A549 (cell line): ENCODE data around the gene PILRA. TPM values are rescaled to one million over a fixed set of nuclear protein-coding genes. Genes with fewer than 3 reads are reported as not detected.

Source experiments
- ATAC-seq, 2 experiments: fragments of 200-7000 bp in 1 of 2; fragments of >200 bp in 1 of 2; cut with Nextera tagmentation in 1 of 2; cut with Tn5 transposase in 1 of 2; 3 replicates each; pipeline versions ENCODE4 v1.8.0 to v1.9.1; 2018 to 2020; ENCODE audit warnings: mild to moderate bottlenecking in 1 of 2, moderate library complexity in 1 of 2
- CTCF ChIA-PET: fragments of 300-600 bp; sonication (Branson Sonifier 250); formaldehyde crosslinking; extraction: SDS; loops from one replicate; lab custom pipeline; 2021; ENCODE audit warnings: antibody characterized with exemption, inconsistent platforms; lab: Yijun Ruan, JAX
- POLR2A ChIA-PET: fragments of 350-600 bp; formaldehyde crosslinking; extraction: SDS; loops from one replicate; lab custom pipeline; 2021; ENCODE audit warnings: antibody characterized with exemption, inconsistent platforms; lab: Yijun Ruan, JAX
- DNase-seq, 2 experiments: peaks; one replicate each; pipeline versions ENCODE4 v3.0.0 to v3.0.0-alpha.2; 2011 to 2016; ENCODE audit warnings: low read depth in 1 of 2, low spot score in 1 of 2
- FAIRE-seq: peaks from 2 replicates; lab custom pipeline; 2011; peaks lifted over from hg19 to GRCh38; lab: Jason Lieb, UNC
- H3K27ac ChIP-seq, 2 experiments: fragments of >200 bp; sonication (Bioruptor Twin); formaldehyde crosslinking; 3 replicates each; pipeline ENCODE4 v1.5.1; 2016 to 2017
- H3K4me1 ChIP-seq: fragments of >200 bp; sonication (Bioruptor Twin); formaldehyde crosslinking; 3 replicates; pipeline ENCODE4 v1.6.1; 2016
- H3K4me2 ChIP-seq: fragments of >200 bp; sonication (Bioruptor Twin); formaldehyde crosslinking; 3 replicates; pipeline ENCODE4 v1.6.1; 2016
- H3K4me3 ChIP-seq: fragments of >200 bp; sonication (Bioruptor Twin); formaldehyde crosslinking; 3 replicates; pipeline ENCODE4 v1.5.1; 2016
- H3K9me3 ChIP-seq: fragments of >200 bp; sonication (Bioruptor Twin); formaldehyde crosslinking; 3 replicates; pipeline ENCODE4 v1.6.1; 2016
- BHLHE40 ChIP-seq: IDR thresholded peaks from 2 replicates; pipeline ENCODE4 v1.6.1; 2012; ENCODE audit warnings: low read depth, low read length, inconsistent platforms
- EHF ChIP-seq: fragments of 250-450 bp; sonication (Bioruptor Pico); IDR thresholded peaks from 2 replicates; pipeline ENCODE4 v1.5.0; 2020; ENCODE audit warnings: mild to moderate bottlenecking
- EHMT2 ChIP-seq: fragments of 200-600 bp; sonication (generic); IDR thresholded peaks from 2 replicates; pipeline ENCODE4 v1.6.1; 2016; ENCODE audit warnings: antibody characterized with exemption, low read depth, mild to moderate bottlenecking, moderate library complexity
- FOSB ChIP-seq: fragments of 250-450 bp; sonication (Bioruptor Pico); IDR thresholded peaks from 2 replicates; pipeline ENCODE4 v1.5.0; 2020; ENCODE audit warnings: mild to moderate bottlenecking, moderate library complexity
- FOSL2 ChIP-seq, 2 experiments: fragments of 450-650 bp in 1 of 2; fragments of >200 bp in 1 of 2; sonication (Bioruptor Twin) in 1 of 2; formaldehyde crosslinking; IDR thresholded peaks; 2 replicates each; pipeline versions ENCODE4 v1.5.0 to v1.6.1; 2016 to 2020; ENCODE audit warnings: mild to moderate bottlenecking in 1 of 2, moderate library complexity in 1 of 2
- GATA3 ChIP-seq: IDR thresholded peaks from 2 replicates; pipeline ENCODE4 v1.6.1; 2012; ENCODE audit warnings: borderline replicate concordance
- HEYL ChIP-seq: fragments of 250-450 bp; sonication (Bioruptor Pico); IDR thresholded peaks from 2 replicates; pipeline ENCODE4 v1.8.0; 2021; ENCODE audit warnings: mild to moderate bottlenecking, moderate library complexity
- HOXA7 ChIP-seq: fragments of 250-450 bp; sonication (Bioruptor Pico); IDR thresholded peaks from 2 replicates; pipeline ENCODE4 v1.5.0; 2020; ENCODE audit warnings: mild to moderate bottlenecking, moderate library complexity
- HOXB5 ChIP-seq: fragments of 250-450 bp; sonication (Bioruptor Pico); IDR thresholded peaks from 2 replicates; pipeline ENCODE4 v1.5.0; 2020; ENCODE audit warnings: mild to moderate bottlenecking, moderate library complexity
- JUN ChIP-seq, 2 experiments: fragments of >200 bp; sonication (Bioruptor Twin); formaldehyde crosslinking; IDR thresholded peaks; 2 replicates in 1 of 2; 3 replicates in 1 of 2; pipeline ENCODE4 v1.6.1; 2016 to 2017
- MAFK ChIP-seq: fragments of 450-650 bp; IDR thresholded peaks from 2 replicates; pipeline ENCODE4 v1.6.1; 2014; ENCODE audit not compliant: partially characterized antibody
- MAZ ChIP-seq: fragments of 150-350 bp; IDR thresholded peaks from 2 replicates; pipeline ENCODE4 v1.6.1; 2014; ENCODE audit warnings: antibody characterized with exemption, low read depth, low read length, borderline replicate concordance
- MYC ChIP-seq: IDR thresholded peaks from 2 replicates; pipeline ENCODE4 v1.6.1; 2012; ENCODE audit warnings: mild to moderate bottlenecking, inconsistent platforms, low read length, improper control_type of control experiment, borderline replicate concordance
- PHF8 ChIP-seq: fragments of 200-600 bp; sonication (generic); IDR thresholded peaks from 2 replicates; pipeline ENCODE4 v1.6.1; 2016; ENCODE audit warnings: low read depth, mild to moderate bottlenecking, antibody characterized with exemption, moderate library complexity, borderline replicate concordance
- POLR2A ChIP-seq: IDR thresholded peaks from 2 replicates; pipeline ENCODE4 v1.6.1; 2012; ENCODE audit warnings: mild to moderate bottlenecking, low read length
- RARB ChIP-seq: fragments of 250-450 bp; sonication (Bioruptor Pico); IDR thresholded peaks from 2 replicates; pipeline ENCODE4 v1.8.0; 2021; ENCODE audit warnings: mild to moderate bottlenecking, moderate library complexity
- RFX5 ChIP-seq: fragments of 450-650 bp; IDR thresholded peaks from 2 replicates; pipeline ENCODE4 v1.7.1; 2014; ENCODE audit warnings: antibody characterized with exemption, mild to moderate bottlenecking, moderate library complexity
- RNF2 ChIP-seq: fragments of 200-600 bp; sonication (generic); IDR thresholded peaks from 2 replicates; pipeline ENCODE4 v1.6.1; 2016; ENCODE audit warnings: low read depth, mild to moderate bottlenecking, antibody characterized with exemption, moderate library complexity, borderline replicate concordance
- ZC3H11A ChIP-seq: fragments of 450-650 bp; IDR thresholded peaks from 2 replicates; pipeline ENCODE4 v1.6.1; 2014; ENCODE audit warnings: antibody characterized with exemption, mild to moderate bottlenecking
- WGBS: methylation state at CpG from one replicate; pipeline ENCODE4 v1.1.6; 2017; ENCODE audit errors: missing lambda C conversion rate; 5-methylcytosine and 5-hydroxymethylcytosine counted together
- polyA plus RNA-seq, 4 experiments: library from polyadenylated mRNA; depleted of rRNA in 3 of 4; stranded (reverse); fragments of >200 nt; fragmentation: RNase III in 1 of 4; extraction: RNeasy Plus Mini Kit Qiagen cat#74134 plus additional on column Dnase treatment in 1 of 4; gene quantifications; 2 replicates in 3 of 4; 3 replicates in 1 of 4; pipeline ENCODE4 v1.2.3, GENCODE V29; 2011 to 2017
- TF ChIP-seq, protein P1 (sequence below): fragments of 450-650 bp; IDR thresholded peaks from 2 replicates; pipeline ENCODE4 v1.6.1; 2014; ENCODE audit warnings: antibody characterized with exemption
- TF ChIP-seq, protein P2 (sequence below): fragments of >200 bp; sonication (Bioruptor Twin); formaldehyde crosslinking; IDR thresholded peaks from 3 replicates; pipeline ENCODE4 v1.6.1; 2016
- TF ChIP-seq, protein P3 (sequence below): IDR thresholded peaks from 2 replicates; pipeline ENCODE4 v1.6.1; 2012
- TF ChIP-seq, protein P4 (sequence below): IDR thresholded peaks from 2 replicates; pipeline ENCODE4 v1.6.1; 2012; ENCODE audit warnings: low read depth, borderline replicate concordance
- TF ChIP-seq, protein P5 (sequence below): fragments of >200 bp; sonication (Bioruptor Twin); formaldehyde crosslinking; IDR thresholded peaks from 3 replicates; pipeline ENCODE4 v1.5.1; 2016

Gene PILRA
- polyA plus RNA-seq, 2 of the 4 experiments (the other 2 are of a cell fraction), result 3.3 to 3.4 TPM

DNA sequence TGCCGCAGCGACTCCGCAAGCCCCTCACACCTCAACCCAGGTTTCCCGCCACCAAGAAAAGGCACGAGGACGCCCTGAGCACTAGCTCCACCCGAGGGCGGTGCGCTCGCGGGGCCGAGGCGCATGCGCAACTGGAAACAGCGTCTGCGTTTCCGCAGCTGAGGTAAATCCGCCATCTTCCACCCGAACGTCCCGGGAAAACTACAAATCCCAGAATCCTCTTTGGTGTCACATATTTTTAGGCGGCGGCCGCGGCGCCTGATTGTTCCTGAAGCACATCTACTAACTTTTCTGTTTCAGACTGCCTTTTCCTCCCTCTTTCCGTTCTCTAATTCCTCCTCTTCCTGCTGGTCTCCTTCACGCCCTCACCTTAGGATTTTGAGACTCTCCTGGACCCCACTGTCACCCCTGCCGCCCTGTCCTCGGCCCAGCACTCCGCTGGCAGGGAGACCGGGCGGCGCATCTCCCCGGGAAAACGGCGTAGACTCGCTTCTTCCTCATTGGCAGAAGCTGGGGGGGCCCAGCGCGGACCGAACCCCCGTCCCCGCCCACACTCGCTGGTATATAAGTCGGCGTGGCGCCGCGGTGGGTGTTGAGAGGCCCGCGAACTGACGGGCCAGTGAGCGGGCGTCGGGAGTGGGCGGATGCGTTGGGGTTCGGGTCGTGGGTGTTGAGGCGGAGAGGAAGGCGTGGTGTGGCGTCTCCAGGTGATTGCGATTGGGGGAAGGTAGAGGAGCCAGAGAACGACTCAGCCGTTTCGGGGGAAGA lies 55.1 kb downstream of the PILRA start, which contains the start of gene ZCWPW1 (continued):
- TF ChIP-seq, protein P1, sequence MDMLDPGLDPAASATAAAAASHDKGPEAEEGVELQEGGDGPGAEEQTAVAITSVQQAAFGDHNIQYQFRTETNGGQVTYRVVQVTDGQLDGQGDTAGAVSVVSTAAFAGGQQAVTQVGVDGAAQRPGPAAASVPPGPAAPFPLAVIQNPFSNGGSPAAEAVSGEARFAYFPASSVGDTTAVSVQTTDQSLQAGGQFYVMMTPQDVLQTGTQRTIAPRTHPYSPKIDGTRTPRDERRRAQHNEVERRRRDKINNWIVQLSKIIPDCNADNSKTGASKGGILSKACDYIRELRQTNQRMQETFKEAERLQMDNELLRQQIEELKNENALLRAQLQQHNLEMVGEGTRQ, result 0 out of 2 replicates have a peak, but pooled peaks have one; percentile 40
- TF ChIP-seq HEYL, result no peak
- TF ChIP-seq HOXB5, result peak; percentile 92
- TF ChIP-seq, protein P2, sequence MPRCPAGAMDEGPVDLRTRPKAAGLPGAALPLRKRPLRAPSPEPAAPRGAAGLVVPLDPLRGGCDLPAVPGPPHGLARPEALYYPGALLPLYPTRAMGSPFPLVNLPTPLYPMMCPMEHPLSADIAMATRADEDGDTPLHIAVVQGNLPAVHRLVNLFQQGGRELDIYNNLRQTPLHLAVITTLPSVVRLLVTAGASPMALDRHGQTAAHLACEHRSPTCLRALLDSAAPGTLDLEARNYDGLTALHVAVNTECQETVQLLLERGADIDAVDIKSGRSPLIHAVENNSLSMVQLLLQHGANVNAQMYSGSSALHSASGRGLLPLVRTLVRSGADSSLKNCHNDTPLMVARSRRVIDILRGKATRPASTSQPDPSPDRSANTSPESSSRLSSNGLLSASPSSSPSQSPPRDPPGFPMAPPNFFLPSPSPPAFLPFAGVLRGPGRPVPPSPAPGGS, result peak; percentile 99
- TF ChIP-seq EHF (CRISPR knock-in tag), result peak; percentile 79; the same call in 1 of the 2 replicates
- TF ChIP-seq, protein P3, sequence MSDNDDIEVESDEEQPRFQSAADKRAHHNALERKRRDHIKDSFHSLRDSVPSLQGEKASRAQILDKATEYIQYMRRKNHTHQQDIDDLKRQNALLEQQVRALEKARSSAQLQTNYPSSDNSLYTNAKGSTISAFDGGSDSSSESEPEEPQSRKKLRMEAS, result peak; percentile 100

DNA sequence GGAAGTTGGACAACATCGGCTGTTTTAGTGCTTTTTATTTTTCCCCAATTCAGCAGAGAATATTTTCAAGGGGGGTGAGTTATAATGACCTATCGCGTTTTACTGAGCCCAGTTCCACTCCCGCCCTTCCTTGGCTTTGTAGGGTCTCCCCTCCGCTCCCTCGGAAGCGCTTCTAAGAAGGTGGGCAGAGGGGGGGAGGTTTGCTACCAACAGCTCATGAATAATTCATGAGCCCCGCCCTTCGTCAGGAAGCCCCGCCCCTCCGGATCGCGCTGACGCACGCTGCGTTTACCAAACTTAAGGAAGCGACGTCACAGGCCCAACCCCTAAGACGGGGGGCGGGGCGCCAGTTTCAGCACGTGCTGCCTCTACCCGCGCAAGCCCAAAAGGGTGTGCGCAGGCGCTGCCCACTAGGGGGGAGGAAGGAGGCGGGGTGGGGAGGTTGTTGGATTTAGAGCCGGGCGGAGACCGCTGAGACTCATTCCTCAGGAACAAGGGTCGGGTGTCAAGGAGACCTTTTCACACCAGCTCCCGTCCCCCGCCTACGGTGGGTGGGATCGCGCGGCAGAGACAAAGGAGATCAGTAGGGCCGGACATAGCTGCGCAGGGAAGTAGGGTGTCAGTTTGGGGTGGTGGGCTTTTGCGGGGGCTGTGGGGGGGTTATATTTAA lies 55.8 kb downstream of the PILRA start:
- H3K4me2 ChIP-seq, result peak overlapping the region; percentile 88
- ChIA-PET POLR2A (interaction anchor here (0.5 to 2.8 kb wide), 48 partner anchors 8 to 1538 kb away, joined by 3 to 23 read pairs (median 6); partner anchors contain the start of genes AGFG2, BUD31, COPS6 and FBXO24), CTCF (interaction anchor here (1.0 to 1.8 kb wide), 5 partner anchors 11 to 54 kb away, joined by 3 to 7 read pairs (median 3); no protein-coding TSS in a partner anchor)
- H3K27ac ChIP-seq, result peak overlapping the region; percentile 93 to 100
- ATAC-seq (peak; percentile 63 to 73), FAIRE-seq (peak; percentile 28), DNase-seq (peak; percentile 93 to 100)
- WGBS, result 1% methylated on average over 20 of the region's 40 CpGs
- H3K9me3 ChIP-seq, result peaks cover 5% of the 10 kb centered on the region; the same call in 1 of the 3 replicates
- peaks cover 26% of the 10 kb centered on the region; the same call in 2 of the 3 replicates for H3K4me1 ChIP-seq
- peak overlapping the region; percentile 86 for H3K4me3 ChIP-seq
- peak; percentile 100 for TF ChIP-seq BHLHE40
- TF ChIP-seq RNF2, result no peak
- TF ChIP-seq EHMT2, result no peak
- no peak for TF ChIP-seq FOSL2 (IDR thresholded peaks at IDR 0.05)
- no peak; the same call in 1 of the 2 replicates for TF ChIP-seq FOSL2 (CRISPR knock-in tag; IDR thresholded peaks at IDR 0.05)
- TF ChIP-seq GATA3, result peak; percentile 47; the same call in 1 of the 2 replicates
- peak; percentile 93 for TF ChIP-seq POLR2A
- TF ChIP-seq, protein P1, result peak; percentile 92
- TF ChIP-seq, protein P3, result peak; percentile 97
- TF ChIP-seq, protein P2, result peak; percentile 51; the same call in 1 of the 3 replicates
- TF ChIP-seq MAFK, result peak; percentile 88
- TF ChIP-seq, protein P4, sequence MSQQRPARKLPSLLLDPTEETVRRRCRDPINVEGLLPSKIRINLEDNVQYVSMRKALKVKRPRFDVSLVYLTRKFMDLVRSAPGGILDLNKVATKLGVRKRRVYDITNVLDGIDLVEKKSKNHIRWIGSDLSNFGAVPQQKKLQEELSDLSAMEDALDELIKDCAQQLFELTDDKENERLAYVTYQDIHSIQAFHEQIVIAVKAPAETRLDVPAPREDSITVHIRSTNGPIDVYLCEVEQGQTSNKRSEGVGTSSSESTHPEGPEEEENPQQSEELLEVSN, result peak; percentile 95
- peak; percentile 98 for TF ChIP-seq MYC
- no peak; the same call in none of the 2 replicates for TF ChIP-seq FOSB
- TF ChIP-seq PHF8, result peak; percentile 44; the same call in 1 of the 2 replicates
- TF ChIP-seq ZC3H11A, result no peak
- no peak; the same call in 1 of the 2 replicates for TF ChIP-seq HOXA7 (CRISPR knock-in tag)
- TF ChIP-seq HOXB5, result 0 out of 2 replicates have a peak, but pooled peaks have one; percentile 32
- no peak for TF ChIP-seq RFX5
- peak; percentile 95 for TF ChIP-seq MAZ
- peak; percentile 51 to 71; a peak in 3 of 5 replicates for TF ChIP-seq JUN (IDR thresholded peaks at IDR 0.05)
- TF ChIP-seq, protein P5, sequence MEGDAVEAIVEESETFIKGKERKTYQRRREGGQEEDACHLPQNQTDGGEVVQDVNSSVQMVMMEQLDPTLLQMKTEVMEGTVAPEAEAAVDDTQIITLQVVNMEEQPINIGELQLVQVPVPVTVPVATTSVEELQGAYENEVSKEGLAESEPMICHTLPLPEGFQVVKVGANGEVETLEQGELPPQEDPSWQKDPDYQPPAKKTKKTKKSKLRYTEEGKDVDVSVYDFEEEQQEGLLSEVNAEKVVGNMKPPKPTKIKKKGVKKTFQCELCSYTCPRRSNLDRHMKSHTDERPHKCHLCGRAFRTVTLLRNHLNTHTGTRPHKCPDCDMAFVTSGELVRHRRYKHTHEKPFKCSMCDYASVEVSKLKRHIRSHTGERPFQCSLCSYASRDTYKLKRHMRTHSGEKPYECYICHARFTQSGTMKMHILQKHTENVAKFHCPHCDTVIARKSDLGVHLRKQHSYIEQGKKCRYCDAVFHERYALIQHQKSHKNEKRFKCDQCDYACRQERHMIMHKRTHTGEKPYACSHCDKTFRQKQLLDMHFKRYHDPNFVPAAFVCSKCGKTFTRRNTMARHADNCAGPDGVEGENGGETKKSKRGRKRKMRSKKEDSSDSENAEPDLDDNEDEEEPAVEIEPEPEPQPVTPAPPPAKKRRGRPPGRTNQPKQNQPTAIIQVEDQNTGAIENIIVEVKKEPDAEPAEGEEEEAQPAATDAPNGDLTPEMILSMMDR, result no peak
- peak; percentile 92; the same call in 1 of the 2 replicates for TF ChIP-seq RARB (CRISPR knock-in tag)
